H1 (cell line): ENCODE measurements around the gene MEFV. TPM values are rescaled to one million over a fixed set of nuclear protein-coding genes. Genes with fewer than 3 reads are reported as not detected.

Source experiments
- CTCF ChIA-PET: fragments of 300-600 bp; sonication (Branson Sonifier 250); formaldehyde crosslinking; loops from one replicate; lab custom pipeline; 2021; ENCODE audit not compliant: partially characterized antibody; lab: Charles Lee
- POLR2A ChIA-PET: fragments of 300-600 bp; sonication (Branson Sonifier 250); formaldehyde crosslinking; loops from one replicate; lab custom pipeline; 2021; ENCODE audit warnings: inconsistent platforms; ENCODE audit not compliant: partially characterized antibody; lab: Charles Lee
- DNase-seq, 2 experiments: peaks; one replicate each; pipeline versions ENCODE4 v3.0.0 to v3.0.0-alpha.2; 2010 to 2022; ENCODE audit warnings: low spot score in 2 of 2, low read depth in 1 of 2, mixed read lengths in 1 of 2
- FAIRE-seq: peaks from 2 replicates; lab custom pipeline; 2011; peaks lifted over from hg19 to GRCh38; lab: Jason Lieb, UNC
- H2AFZ ChIP-seq: 2 replicates; pipeline ENCODE4 v1.8.1; 2012; ENCODE audit warnings: low read length, inconsistent platforms
- H2AK5ac ChIP-seq: 2 replicates; pipeline ENCODE4 v1.6.1; 2013; ENCODE audit warnings: low read depth, low read length
- H2BK120ac ChIP-seq: replicated peaks from 2 replicates; pipeline ENCODE3; 2013; ENCODE audit warnings: low read depth, low read length, inconsistent platforms
- H2BK12ac ChIP-seq: 2 replicates; pipeline ENCODE4 v1.6.1; 2013; ENCODE audit warnings: low read depth, low read length
- H2BK15ac ChIP-seq: 2 replicates; pipeline ENCODE4 v1.6.1; 2013; ENCODE audit warnings: low read length
- H2BK20ac ChIP-seq: 2 replicates; pipeline ENCODE4 v1.6.1; 2013; ENCODE audit warnings: low read length
- H2BK5ac ChIP-seq: 2 replicates; pipeline ENCODE4 v1.6.1; 2013; ENCODE audit warnings: low read depth, low read length
- H3K14ac ChIP-seq: 2 replicates; pipeline ENCODE4 v1.6.1; 2013; ENCODE audit warnings: inconsistent platforms; ENCODE audit not compliant: insufficient read length
- H3K18ac ChIP-seq: 2 replicates; pipeline ENCODE4 v1.6.1; 2013; ENCODE audit warnings: low read length; ENCODE audit errors: extremely low read depth
- H3K23ac ChIP-seq: 2 replicates; pipeline ENCODE4 v1.6.1; 2013; ENCODE audit warnings: inconsistent platforms; ENCODE audit not compliant: insufficient read length
- H3K23me2 ChIP-seq: 2 replicates; pipeline ENCODE4 v1.6.1; 2013; ENCODE audit warnings: low read depth, low read length
- H3K27ac ChIP-seq: 2 replicates; pipeline ENCODE4 v1.6.1; 2011; ENCODE audit warnings: low read depth, low read length, inconsistent platforms
- H3K27me3 ChIP-seq, 4 experiments: replicated peaks in 1 of 4; 1 replicate in 1 of 4; 2 replicates in 3 of 4; pipeline versions ENCODE4 v1.6.1 to v1.8.1; 2011 to 2013; ENCODE audit warnings: low read length in 3 of 4, mild to moderate bottlenecking in 3 of 4, inconsistent platforms in 2 of 4, mixed read lengths in 2 of 4, moderate library complexity in 1 of 4; ENCODE audit not compliant: control insufficient read depth in 3 of 4, insufficient read depth in 3 of 4; ENCODE audit errors: extremely low read depth in 1 of 4
- H3K36me3 ChIP-seq, 4 experiments: 2 replicates each; pipeline versions ENCODE4 v1.6.1 to v1.8.1; 2011 to 2013; ENCODE audit warnings: mild to moderate bottlenecking in 4 of 4, low read length in 3 of 4, moderate library complexity in 2 of 4, control low read depth in 1 of 4, inconsistent platforms in 1 of 4; ENCODE audit not compliant: insufficient read depth in 4 of 4, control insufficient read depth in 2 of 4
- H3K4ac ChIP-seq: replicated peaks from 2 replicates; pipeline ENCODE3; 2013; ENCODE audit warnings: low read length, low read depth, mixed read lengths, inconsistent platforms; ENCODE audit not compliant: insufficient read length
- H3K4me1 ChIP-seq, 4 experiments: replicated peaks in 1 of 4; 1 replicate in 1 of 4; 2 replicates in 3 of 4; pipeline versions ENCODE4 v1.6.1 to v1.8.1; 2011 to 2013; ENCODE audit warnings: low read length in 3 of 4, inconsistent platforms in 2 of 4, mixed read lengths in 1 of 4; ENCODE audit not compliant: insufficient read depth in 4 of 4, control insufficient read depth in 3 of 4
- H3K4me2 ChIP-seq, 2 experiments: 2 replicates each; pipeline versions ENCODE4 v1.6.1 to v1.8.1; 2011 to 2013; ENCODE audit warnings: low read depth in 2 of 2, low read length in 2 of 2, control low read depth in 1 of 2, inconsistent platforms in 1 of 2, mild to moderate bottlenecking in 1 of 2; ENCODE audit not compliant: insufficient read depth in 1 of 2
- H3K4me3 ChIP-seq, 4 experiments: fragments of 200-600, 300-600 bp in 1 of 4; sonication (generic), shearing (Covaris generic), sonication (Bioruptor Twin) in 1 of 4; 2 replicates each; pipeline versions ENCODE4 v1.5.1 to v1.8.1; 2011 to 2016; ENCODE audit warnings: low read length in 4 of 4, low read depth in 3 of 4, control low read depth in 2 of 4, inconsistent platforms in 2 of 4, mild to moderate bottlenecking in 2 of 4, mixed read lengths in 1 of 4, moderate library complexity in 1 of 4; ENCODE audit not compliant: insufficient read depth in 2 of 4; ENCODE audit errors: extremely low read depth in 1 of 4
- H3K56ac ChIP-seq: replicated peaks from 2 replicates; pipeline ENCODE3; 2013; ENCODE audit warnings: low read depth, mild to moderate bottlenecking, mixed read lengths, low read length, inconsistent platforms; ENCODE audit not compliant: insufficient read length
- H3K79me1 ChIP-seq: 2 replicates; pipeline ENCODE4 v1.6.1; 2013; ENCODE audit warnings: low read depth, low read length, control low read depth
- H3K79me2 ChIP-seq, 2 experiments: 2 replicates each; pipeline versions ENCODE4 v1.6.1 to v1.8.1; 2012 to 2013; ENCODE audit warnings: low read length in 2 of 2, mild to moderate bottlenecking in 2 of 2, inconsistent platforms in 1 of 2; ENCODE audit not compliant: insufficient read depth in 2 of 2, control insufficient read depth in 1 of 2
- H3K9ac ChIP-seq, 4 experiments: replicated peaks in 1 of 4; 1 replicate in 1 of 4; 2 replicates in 3 of 4; pipeline versions ENCODE4 v1.6.1 to v1.8.1; 2011 to 2013; ENCODE audit warnings: low read depth in 3 of 4, low read length in 3 of 4, control low read depth in 2 of 4, mild to moderate bottlenecking in 2 of 4, moderate library complexity in 2 of 4, inconsistent platforms in 1 of 4; ENCODE audit errors: extremely low read depth in 1 of 4
- H3K9me3 ChIP-seq, 2 experiments: 2 replicates each; pipeline versions ENCODE4 v1.6.1 to v1.8.1; 2012 to 2013; ENCODE audit warnings: mild to moderate bottlenecking in 2 of 2, moderate library complexity in 2 of 2, control low read depth in 1 of 2, inconsistent platforms in 1 of 2, low read depth in 1 of 2, low read length in 1 of 2, mixed read lengths in 1 of 2; ENCODE audit not compliant: insufficient read depth in 2 of 2
- H4K20me1 ChIP-seq, 2 experiments: replicated peaks in 1 of 2; 2 replicates each; pipeline versions ENCODE3 to v1.8.1; 2011 to 2013; ENCODE audit warnings: inconsistent platforms in 2 of 2, low read length in 2 of 2, mild to moderate bottlenecking in 1 of 2; ENCODE audit not compliant: insufficient read depth in 2 of 2, control insufficient read depth in 1 of 2
- H4K5ac ChIP-seq: 2 replicates; pipeline ENCODE4 v1.6.1; 2013; ENCODE audit warnings: low read length, low read depth, mixed read lengths, inconsistent platforms; ENCODE audit not compliant: insufficient read length
- H4K8ac ChIP-seq: 2 replicates; pipeline ENCODE4 v1.8.0; 2013; ENCODE audit warnings: mild to moderate bottlenecking, moderate library complexity, low read length, inconsistent platforms; ENCODE audit not compliant: insufficient read depth; ENCODE audit errors: extremely low read depth
- H4K91ac ChIP-seq: replicated peaks from 2 replicates; pipeline ENCODE3; 2013; ENCODE audit warnings: low read length, mixed read lengths, inconsistent platforms; ENCODE audit not compliant: insufficient read length
- CHD1 ChIP-seq: IDR thresholded peaks from 2 replicates; pipeline ENCODE4 v1.6.1; 2012; ENCODE audit warnings: low read depth, low read length, improper control_type of control experiment
- NRF1 ChIP-seq: IDR thresholded peaks from 2 replicates; pipeline ENCODE4 v1.6.1; 2011; ENCODE audit warnings: mild to moderate bottlenecking, low read depth, low read length, improper control_type of control experiment
- RNF2 ChIP-seq: fragments of 200-900, 300-1000 bp; sonication (generic); IDR thresholded peaks from 2 replicates; pipeline ENCODE4 v1.7.1; 2016; ENCODE audit warnings: borderline replicate concordance, low read depth, mild to moderate bottlenecking, antibody characterized with exemption, low read length; ENCODE audit not compliant: poor library complexity, severe bottlenecking; ENCODE audit errors: missing control alignments
- WGBS, 2 experiments: shearing (Covaris generic) in 1 of 2; methylation state at CpG; one replicate each; pipeline versions ENCODE4 v1.1.6 to v1.1.7; 2013 to 2015; ENCODE audit warnings: low lambda C conversion rate in 2 of 2, mixed read lengths in 2 of 2, inconsistent platforms in 1 of 2, low coverage in 1 of 2, missing lambda C conversion rate in 1 of 2; ENCODE audit not compliant: insufficient replicate concordance in 2 of 2, insufficient coverage in 1 of 2, insufficient read length in 1 of 2; ENCODE audit errors: extremely low coverage in 1 of 2, missing lambda C conversion rate in 1 of 2; 5-methylcytosine and 5-hydroxymethylcytosine counted together
- polyA plus RNA-seq, 7 experiments: library from polyadenylated mRNA; depleted of rRNA in 3 of 7; stranded (reverse) in 5 of 7; unstranded in 2 of 7; fragments of >200 nt in 5 of 7; fragments of 200-250 nt in 2 of 7; gene quantifications; 1 replicate in 5 of 7; 2 replicates in 1 of 7; 4 replicates in 1 of 7; pipeline versions ENCODE4 v1.2.1 to v1.2.3, GENCODE V29; 2011 to 2013; ENCODE audit warnings: missing spikeins in 2 of 7, mixed read lengths in 2 of 7
- total RNA-seq: library from RNA; stranded (reverse); fragmentation: NEBNext Ultra II Directional; extraction: Animal tissue kit (Norgen Biotek cat#: 25700); gene quantifications from 2 replicates; pipeline ENCODE4 v1.2.1, GENCODE V29; 2021
- TF ChIP-seq, protein P1 (sequence below): IDR thresholded peaks from 2 replicates; pipeline ENCODE4 v1.6.1; 2012; ENCODE audit warnings: inconsistent platforms

Gene MEFV
- total and polyA plus RNA-seq, 2 of the 8 experiments (the other 6 are each of a cell fraction or from before 2014, with no cell fraction given): 0.03 TPM; not detected in 1

DNA sequence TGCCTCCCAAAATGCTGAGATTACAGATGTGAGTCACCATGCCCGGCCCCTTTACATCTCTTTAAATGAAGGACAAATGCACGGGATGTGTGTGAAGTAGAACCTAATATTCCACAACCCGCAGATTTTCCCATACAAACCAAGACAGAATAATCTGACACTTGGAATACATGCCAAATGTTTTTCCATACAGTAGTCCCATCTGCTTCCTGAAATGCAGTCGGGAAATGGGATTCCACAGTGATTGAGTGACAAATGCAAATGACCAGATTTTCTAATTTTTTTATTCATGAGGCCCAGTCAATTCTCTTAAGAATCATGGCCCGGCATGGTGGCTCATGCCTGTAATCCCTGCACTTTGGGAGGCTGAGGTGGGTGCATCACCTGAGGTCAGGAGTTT, 14.7 kb downstream of the MEFV start:
- Histone ChIP-seq H3K4me1 (no peaks in the 10 kb centered on the region), H3K23me2 (no peaks in the 10 kb centered on the region)

More for the DNA sequence above, 14.7 kb downstream of the MEFV start:
- FAIRE-seq (no peak), DNase-seq (no peak)
- Histone ChIP-seq H3K27me3 (no peaks in the 10 kb centered on the region), H2AK5ac (no peak overlapping the region), H2AFZ (no peak overlapping the region), H2BK15ac (no peak overlapping the region), H3K9ac (no peak overlapping the region), H2BK12ac (no peak overlapping the region), H3K4me3 (no peak overlapping the region), H4K8ac (no peak overlapping the region)
- no peak for TF ChIP-seq RNF2
- TF ChIP-seq, protein P1, sequence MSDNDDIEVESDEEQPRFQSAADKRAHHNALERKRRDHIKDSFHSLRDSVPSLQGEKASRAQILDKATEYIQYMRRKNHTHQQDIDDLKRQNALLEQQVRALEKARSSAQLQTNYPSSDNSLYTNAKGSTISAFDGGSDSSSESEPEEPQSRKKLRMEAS: no peak
- TF ChIP-seq NRF1: no peak
- TF ChIP-seq CHD1: no peak
- TF ChIP-seq, all 59 proteins: peak for 0
- H2BK5ac ChIP-seq: no peak overlapping the region
- CTCF ChIA-PET: no interaction called here
- H2BK120ac ChIP-seq: no peak overlapping the region
- POLR2A ChIA-PET: interaction anchor here (0.7 kb wide), 2 partner anchors 49 to 1001 kb away, joined by 4 to 5 read pairs; no protein-coding TSS in a partner anchor
- 78% methylated on average over 5 of the region's 5 CpGs; no CpG with 5 or more reads in 1 of the 2 experiments for WGBS, 2 experiments
- no peak overlapping the region for H2BK20ac ChIP-seq
- no peak overlapping the region for H3K4me2 ChIP-seq
- H4K91ac ChIP-seq: no peak overlapping the region
- H3K18ac ChIP-seq: no peak overlapping the region
- no peak overlapping the region for H3K56ac ChIP-seq
- H3K36me3 ChIP-seq: no peaks in the 10 kb centered on the region
- no peaks in the 10 kb centered on the region for H4K20me1 ChIP-seq
- H3K14ac ChIP-seq: no peak overlapping the region
- no peaks in the 10 kb centered on the region for H3K79me1 ChIP-seq
- no peak overlapping the region for H4K5ac ChIP-seq
- no peaks in the 10 kb centered on the region for H3K79me2 ChIP-seq
- H3K23ac ChIP-seq: no peak overlapping the region
- peaks cover 25 to 30% of the 10 kb centered on the region in 2 experiments; a peak in 3 of 4 replicates for H3K9me3 ChIP-seq
- H3K27ac ChIP-seq: no peak overlapping the region
- no peak overlapping the region for H3K4ac ChIP-seq
